ENCODE data around the gene EPS15. TPM values are rescaled to one million over a fixed set of nuclear protein-coding genes. Genes with fewer than 3 reads are reported as not detected.
"Not testable (repeated sequence)": the region's sequence is repeated elsewhere in the genome, so short reads cannot be mapped to it uniquely, and the experiment has no call there.

Gene EPS15
- total RNA-seq, 1 donor from 2014 or later: 139 TPM

DNA sequence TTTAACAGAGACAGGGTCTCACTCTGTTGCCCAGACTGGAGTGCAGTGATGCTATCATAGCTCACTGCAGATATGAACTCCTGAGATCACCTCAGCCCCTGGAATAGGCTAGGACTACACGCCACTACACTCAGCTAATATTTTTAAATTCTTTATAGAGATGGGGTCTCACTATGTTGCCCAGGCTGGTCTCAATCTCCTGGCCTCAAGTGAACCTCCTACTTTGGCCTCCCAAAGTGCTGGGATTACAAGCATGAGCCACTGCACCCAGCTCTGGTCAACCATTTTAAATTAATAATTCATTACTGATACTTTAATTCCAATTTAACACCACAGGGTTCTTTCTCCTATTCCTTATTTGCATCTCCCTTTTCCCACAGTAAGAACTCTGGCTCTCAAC lies 18.5 kb upstream of the EPS15 start:
- no peak overlapping the region for H3K27ac Mint-ChIP-seq (ENCODE audit: unreplicated experiment)
- no peaks in the 10 kb centered on the region for H3K9me3 Mint-ChIP-seq (ENCODE audit: unreplicated experiment)
- peaks cover 2% of the 10 kb centered on the region for H3K27me3 Mint-ChIP-seq (ENCODE audit: unreplicated experiment)
- no peaks in the 10 kb centered on the region for H3K36me3 Mint-ChIP-seq (ENCODE audit: unreplicated experiment)
- no peak for DNase-seq
- TF ChIP-seq, protein P1, sequence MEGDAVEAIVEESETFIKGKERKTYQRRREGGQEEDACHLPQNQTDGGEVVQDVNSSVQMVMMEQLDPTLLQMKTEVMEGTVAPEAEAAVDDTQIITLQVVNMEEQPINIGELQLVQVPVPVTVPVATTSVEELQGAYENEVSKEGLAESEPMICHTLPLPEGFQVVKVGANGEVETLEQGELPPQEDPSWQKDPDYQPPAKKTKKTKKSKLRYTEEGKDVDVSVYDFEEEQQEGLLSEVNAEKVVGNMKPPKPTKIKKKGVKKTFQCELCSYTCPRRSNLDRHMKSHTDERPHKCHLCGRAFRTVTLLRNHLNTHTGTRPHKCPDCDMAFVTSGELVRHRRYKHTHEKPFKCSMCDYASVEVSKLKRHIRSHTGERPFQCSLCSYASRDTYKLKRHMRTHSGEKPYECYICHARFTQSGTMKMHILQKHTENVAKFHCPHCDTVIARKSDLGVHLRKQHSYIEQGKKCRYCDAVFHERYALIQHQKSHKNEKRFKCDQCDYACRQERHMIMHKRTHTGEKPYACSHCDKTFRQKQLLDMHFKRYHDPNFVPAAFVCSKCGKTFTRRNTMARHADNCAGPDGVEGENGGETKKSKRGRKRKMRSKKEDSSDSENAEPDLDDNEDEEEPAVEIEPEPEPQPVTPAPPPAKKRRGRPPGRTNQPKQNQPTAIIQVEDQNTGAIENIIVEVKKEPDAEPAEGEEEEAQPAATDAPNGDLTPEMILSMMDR (IDR thresholded peaks at IDR 0.05; ENCODE audit: partially characterized antibody, unreplicated experiment): no peak
- H3K4me3 Mint-ChIP-seq (ENCODE audit: unreplicated experiment): no peak overlapping the region
- no peaks in the 10 kb centered on the region for H3K4me1 Mint-ChIP-seq (ENCODE audit: low read depth, unreplicated experiment)

GRCh38 chr1:51535006-51535592 lies 16.0 kb upstream of the EPS15 start:
- TF ChIP-seq, protein P1 (IDR thresholded peaks at IDR 0.05; ENCODE audit: partially characterized antibody, unreplicated experiment): peak; percentile 11
- peak; percentile 34 for DNase-seq
- Mint-ChIP-seq H3K4me3 (ENCODE audit: unreplicated experiment) (no peak overlapping the region), H3K9me3 (ENCODE audit: unreplicated experiment) (no peaks in the 10 kb centered on the region), H3K4me1 (ENCODE audit: low read depth, unreplicated experiment) (no peaks in the 10 kb centered on the region), H3K36me3 (ENCODE audit: unreplicated experiment) (no peaks in the 10 kb centered on the region), H3K27me3 (ENCODE audit: unreplicated experiment) (peaks cover 2% of the 10 kb centered on the region), H3K27ac (ENCODE audit: unreplicated experiment) (no peak overlapping the region)

DNA sequence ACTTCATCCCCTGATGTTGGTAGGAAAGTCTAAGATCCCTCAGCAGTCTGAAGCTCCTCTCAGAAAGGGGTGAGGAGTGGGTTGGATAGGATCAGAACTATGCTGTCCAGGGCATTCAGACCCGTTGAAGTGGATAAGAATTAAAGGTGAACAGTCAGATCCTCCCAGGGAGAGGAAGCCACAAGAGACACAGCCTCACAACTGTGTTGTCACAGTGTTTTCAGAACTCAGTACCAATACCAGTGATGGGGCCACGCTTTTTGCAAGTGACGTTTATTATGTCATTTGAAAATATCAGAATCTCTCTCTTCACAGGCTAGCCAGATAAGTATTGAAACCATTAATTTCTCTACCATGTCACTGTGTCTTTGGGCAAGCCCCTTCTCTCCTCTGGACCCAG lies 15.4 kb upstream of the EPS15 start:
- H3K4me3 Mint-ChIP-seq (ENCODE audit: unreplicated experiment): no peak overlapping the region
- no peaks in the 10 kb centered on the region for H3K9me3 Mint-ChIP-seq (ENCODE audit: unreplicated experiment)
- H3K4me1 Mint-ChIP-seq (ENCODE audit: low read depth, unreplicated experiment): no peaks in the 10 kb centered on the region
- H3K27ac Mint-ChIP-seq (ENCODE audit: unreplicated experiment): no peak overlapping the region
- peaks cover 2% of the 10 kb centered on the region for H3K27me3 Mint-ChIP-seq (ENCODE audit: unreplicated experiment)
- no peak for DNase-seq
- H3K36me3 Mint-ChIP-seq (ENCODE audit: unreplicated experiment): no peaks in the 10 kb centered on the region
- TF ChIP-seq, protein P1 (IDR thresholded peaks at IDR 0.05; ENCODE audit: partially characterized antibody, unreplicated experiment): no peak

GRCh38 chr1:51532853-51533252 lies 13.8 kb upstream of the EPS15 start:
- DNase-seq: no peak
- Mint-ChIP-seq H3K27me3 (ENCODE audit: unreplicated experiment) (peaks cover 2% of the 10 kb centered on the region), H3K4me1 (ENCODE audit: low read depth, unreplicated experiment) (no peaks in the 10 kb centered on the region), H3K36me3 (ENCODE audit: unreplicated experiment) (no peaks in the 10 kb centered on the region), H3K9me3 (ENCODE audit: unreplicated experiment) (no peaks in the 10 kb centered on the region), H3K27ac (ENCODE audit: unreplicated experiment) (no peak overlapping the region), H3K4me3 (ENCODE audit: unreplicated experiment) (no peak overlapping the region)
- TF ChIP-seq, protein P1 (IDR thresholded peaks at IDR 0.05; ENCODE audit: partially characterized antibody, unreplicated experiment): no peak

- not testable (repeated sequence) for H3K36me3 Mint-ChIP-seq (ENCODE audit: unreplicated experiment); H3K4me3 Mint-ChIP-seq (ENCODE audit: unreplicated experiment); H3K9me3 Mint-ChIP-seq (ENCODE audit: unreplicated experiment); H3K27me3 Mint-ChIP-seq (ENCODE audit: unreplicated experiment); DNase-seq; H3K4me1 Mint-ChIP-seq (ENCODE audit: low read depth, unreplicated experiment); H3K27ac Mint-ChIP-seq (ENCODE audit: unreplicated experiment)
Observed at GRCh38 chr1:51530447-51530846, 11.4 kb upstream of the EPS15 start.

Measured in glutamatergic neuron (in vitro differentiated cells).